DOHH2 (cell line): Measurements from ENCODE around the gene ZFP92.

Experiments used
- EZH2phosphoT487 ChIP-seq: fragments of 200-600 bp; sonication (generic); IDR thresholded peaks from 2 replicates; pipeline ENCODE4 v1.6.1; 2017; ENCODE audit warnings: borderline replicate concordance, mild to moderate bottlenecking, antibody characterized with exemption, low read length, moderate library complexity, mixed read lengths
- TF ChIP-seq, protein P1 (sequence below): fragments of 200-600 bp; sonication (generic); IDR thresholded peaks from one replicate; pipeline ENCODE4 v1.5.1; 2014; ENCODE audit warnings: antibody characterized with exemption, mild to moderate bottlenecking, low read depth, low read length; ENCODE audit not compliant: poor library complexity, severe bottlenecking

DNA sequence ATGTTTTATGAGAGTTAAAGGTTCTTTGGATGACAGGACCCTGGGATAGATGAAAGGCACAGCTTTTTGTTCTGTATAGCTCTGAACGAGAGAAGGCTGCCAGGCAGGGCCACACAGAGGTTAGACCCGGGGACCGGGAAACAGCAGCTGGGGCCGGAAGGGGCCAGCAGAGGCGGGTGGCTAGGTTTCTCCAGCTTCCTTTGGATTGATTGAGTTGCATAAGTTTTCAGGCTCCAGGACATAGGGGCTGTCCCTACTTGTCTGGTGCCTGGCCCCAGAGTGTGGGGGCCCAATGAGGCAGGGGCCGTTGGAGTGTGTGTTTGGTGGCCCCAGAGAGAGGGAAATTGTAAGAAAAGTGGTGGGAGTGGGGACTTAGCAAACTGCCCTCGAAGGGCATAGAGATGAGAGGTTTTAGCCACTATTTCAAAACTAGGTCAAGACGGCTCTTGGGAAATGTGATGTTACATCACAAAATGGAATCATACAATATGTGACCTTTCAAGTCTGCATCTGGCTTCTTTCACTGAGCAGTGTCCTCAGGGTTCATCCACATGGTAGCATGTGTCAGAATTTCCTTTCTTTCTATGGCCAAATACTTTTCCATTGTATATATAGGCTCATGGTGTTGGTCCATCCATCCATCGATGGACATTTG is 3.7 kb downstream of the ZFP92 start:
- TF ChIP-seq, protein P1, sequence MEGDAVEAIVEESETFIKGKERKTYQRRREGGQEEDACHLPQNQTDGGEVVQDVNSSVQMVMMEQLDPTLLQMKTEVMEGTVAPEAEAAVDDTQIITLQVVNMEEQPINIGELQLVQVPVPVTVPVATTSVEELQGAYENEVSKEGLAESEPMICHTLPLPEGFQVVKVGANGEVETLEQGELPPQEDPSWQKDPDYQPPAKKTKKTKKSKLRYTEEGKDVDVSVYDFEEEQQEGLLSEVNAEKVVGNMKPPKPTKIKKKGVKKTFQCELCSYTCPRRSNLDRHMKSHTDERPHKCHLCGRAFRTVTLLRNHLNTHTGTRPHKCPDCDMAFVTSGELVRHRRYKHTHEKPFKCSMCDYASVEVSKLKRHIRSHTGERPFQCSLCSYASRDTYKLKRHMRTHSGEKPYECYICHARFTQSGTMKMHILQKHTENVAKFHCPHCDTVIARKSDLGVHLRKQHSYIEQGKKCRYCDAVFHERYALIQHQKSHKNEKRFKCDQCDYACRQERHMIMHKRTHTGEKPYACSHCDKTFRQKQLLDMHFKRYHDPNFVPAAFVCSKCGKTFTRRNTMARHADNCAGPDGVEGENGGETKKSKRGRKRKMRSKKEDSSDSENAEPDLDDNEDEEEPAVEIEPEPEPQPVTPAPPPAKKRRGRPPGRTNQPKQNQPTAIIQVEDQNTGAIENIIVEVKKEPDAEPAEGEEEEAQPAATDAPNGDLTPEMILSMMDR, result no peak
- TF ChIP-seq EZH2phosphoT487, result no peak
